Left ventricle myocardium inferior (tissue), 1 donor: ENCODE measurements around the gene PANK4. TPM values are rescaled to one million over a fixed set of nuclear protein-coding genes. Genes with fewer than 3 reads are reported as not detected.

Experiments used
- DNase-seq: peaks from one replicate; pipeline ENCODE4 v3.0.0-alpha.2; 2020
- H3K27ac ChIP-seq: fragments of 200-600 bp; replicated peaks from 2 replicates; pipeline ENCODE4 v1.8.0; 2021
- H3K27me3 ChIP-seq: fragments of 200-600 bp; 2 replicates; pipeline ENCODE4 v1.8.0; 2021; ENCODE audit warnings: low read depth
- H3K36me3 ChIP-seq: fragments of 200-600 bp; 2 replicates; pipeline ENCODE4 v1.8.0; 2021
- H3K4me1 ChIP-seq: fragments of 200-600 bp; 2 replicates; pipeline ENCODE4 v1.8.0; 2021
- H3K4me3 ChIP-seq: fragments of 200-600 bp; 2 replicates; pipeline ENCODE4 v1.8.0; 2021; ENCODE audit warnings: mild to moderate bottlenecking, moderate library complexity
- H3K9me3 ChIP-seq: fragments of 200-600 bp; replicated peaks from 2 replicates; pipeline ENCODE4 v1.8.0; 2021
- CTCF ChIP-seq: fragments of 200-600 bp; IDR thresholded peaks from 2 replicates; pipeline ENCODE4 v1.8.0; 2021; ENCODE audit warnings: antibody characterized with exemption, mild to moderate bottlenecking, borderline replicate concordance
- intact Hi-C: fragments of 100-400 bp; cut with micrococcal nuclease; formaldehyde crosslinking; loops from one replicate; pipeline ENCODE4 v1.11.0; 2022
- total RNA-seq: library from RNA; stranded (reverse); fragmentation: NEBNext Ultra II Directional; extraction: Animal tissue kit (Norgen Biotek cat#: 25700); gene quantifications from one replicate; pipeline ENCODE4 v1.2.1, GENCODE V29; 2021
- donor health status: DM: no; HTN: yes; CAD: no; lungs with severe emphysema.

Gene PANK4
- total RNA-seq, 1 donor from 2014 or later, result 42.8 TPM

GRCh38 chr1:2538872-2539271 is 12.5 kb upstream of the PANK4 start:
- Histone ChIP-seq H3K27ac (no peak overlapping the region), H3K27me3 (peaks cover 75% of the 10 kb centered on the region), H3K9me3 (no peaks in the 10 kb centered on the region), H3K4me1 (peaks cover 58% of the 10 kb centered on the region), H3K36me3 (no peaks in the 10 kb centered on the region), H3K4me3 (no peak overlapping the region)
- no peak for DNase-seq
- intact Hi-C loops, result no loop called here
- TF ChIP-seq CTCF, result no peak

GRCh38 chr1:2538376-2538775 is 12.0 kb upstream of the PANK4 start:
- no peak overlapping the region for H3K27ac ChIP-seq
- intact Hi-C loops, result no loop called here
- H3K27me3 ChIP-seq, result peaks cover 77% of the 10 kb centered on the region
- H3K4me1 ChIP-seq, result peaks cover 53% of the 10 kb centered on the region
- no peaks in the 10 kb centered on the region for H3K36me3 ChIP-seq
- no peaks in the 10 kb centered on the region for H3K9me3 ChIP-seq
- no peak for DNase-seq
- TF ChIP-seq CTCF, result no peak
- no peak overlapping the region for H3K4me3 ChIP-seq

- Histone ChIP-seq H3K27me3 (peaks cover 77% of the 10 kb centered on the region), H3K9me3 (no peaks in the 10 kb centered on the region), H3K27ac (no peak overlapping the region), H3K36me3 (no peaks in the 10 kb centered on the region), H3K4me3 (no peak overlapping the region), H3K4me1 (peaks cover 47% of the 10 kb centered on the region)
- intact Hi-C loops, result no loop called here
- no peak for TF ChIP-seq CTCF
- no peak for DNase-seq
Measured at GRCh38 chr1:2537784-2538115, 11.4 kb upstream of the PANK4 start.

- no peaks in the 10 kb centered on the region for H3K9me3 ChIP-seq
- no peak for TF ChIP-seq CTCF
- no peak for DNase-seq
- peaks cover 84% of the 10 kb centered on the region for H3K27me3 ChIP-seq
- H3K36me3 ChIP-seq, result no peaks in the 10 kb centered on the region
- no peak overlapping the region for H3K27ac ChIP-seq
- peaks cover 36% of the 10 kb centered on the region for H3K4me1 ChIP-seq
- intact Hi-C loops, result no loop called here
- no peak overlapping the region for H3K4me3 ChIP-seq
Measured at GRCh38 chr1:2535981-2536380, 9.6 kb upstream of the PANK4 start.

GRCh38 chr1:2535455-2535854 is 9.1 kb upstream of the PANK4 start:
- no peak overlapping the region for H3K4me3 ChIP-seq
- H3K36me3 ChIP-seq, result no peaks in the 10 kb centered on the region
- H3K4me1 ChIP-seq, result peaks cover 36% of the 10 kb centered on the region
- H3K9me3 ChIP-seq, result no peaks in the 10 kb centered on the region
- no peak for TF ChIP-seq CTCF
- no peak overlapping the region for H3K27ac ChIP-seq
- DNase-seq, result no peak
- intact Hi-C loops, result no loop called here
- H3K27me3 ChIP-seq, result peaks cover 83% of the 10 kb centered on the region
